NCI-H2227 (cell line): ENCODE results near the gene LMNTD1.
"Not testable (repeated sequence)": the region's sequence is repeated elsewhere in the genome, so short reads cannot be mapped to it uniquely, and the experiment has no call there.

ENCODE experiments used
- DNase-seq: peaks from one replicate; lab custom pipeline; 2025; ENCODE audit not compliant: unreplicated experiment; lab: John Stamatoyannopoulos, UW

Gene LMNTD1

GRCh38 chr12:25553098-25553497, at the start of gene LMNTD1:
Gene LMNTD1, minus strand, starts transcription at chr12:25553283. Its CDS starts 324 bp downstream, at chr12:25552959.
- DNase-seq, result no peak

GRCh38 chr12:25598956-25599355, 45.9 kb upstream of the LMNTD1 start:
- DNase-seq, result no peak

GRCh38 chr12:25595496-25595895, 42.4 kb upstream of the LMNTD1 start:
- DNase-seq, result not testable (repeated sequence)

- no peak for DNase-seq
Observed at GRCh38 chr12:25594376-25594775, 41.3 kb upstream of the LMNTD1 start.

GRCh38 chr12:25592725-25593495, 39.8 kb upstream of the LMNTD1 start:
- no peak for DNase-seq

- no peak for DNase-seq
Observed at GRCh38 chr12:25591144-25591543, 38.1 kb upstream of the LMNTD1 start.

GRCh38 chr12:25590011-25590721, 37.1 kb upstream of the LMNTD1 start:
- DNase-seq, result no peak

GRCh38 chr12:25587346-25587745, 34.3 kb upstream of the LMNTD1 start:
- no peak for DNase-seq

- no peak for DNase-seq
Observed at GRCh38 chr12:25585662-25586061, 32.6 kb upstream of the LMNTD1 start.

- DNase-seq, result no peak
Observed at GRCh38 chr12:25585021-25585523, 32.0 kb upstream of the LMNTD1 start.

GRCh38 chr12:25584596-25584995, 31.5 kb upstream of the LMNTD1 start:
- DNase-seq, result no peak

- no peak for DNase-seq
Observed at GRCh38 chr12:25583545-25583944, 30.5 kb upstream of the LMNTD1 start.

GRCh38 chr12:25581067-25581466, 28.0 kb upstream of the LMNTD1 start:
- DNase-seq, result no peak

GRCh38 chr12:25578411-25579143, 25.5 kb upstream of the LMNTD1 start:
- DNase-seq, result no peak

GRCh38 chr12:25574761-25575160, 21.7 kb upstream of the LMNTD1 start:
- DNase-seq, result no peak

- DNase-seq, result no peak
Observed at GRCh38 chr12:25573346-25573745, 20.3 kb upstream of the LMNTD1 start.

- no peak for DNase-seq
Observed at GRCh38 chr12:25570418-25570817, 17.3 kb upstream of the LMNTD1 start.

- DNase-seq, result no peak
Observed at GRCh38 chr12:25566202-25566949, 13.3 kb upstream of the LMNTD1 start.

- no peak for DNase-seq
Observed at GRCh38 chr12:25558586-25558985, 5.5 kb upstream of the LMNTD1 start.

- no peak for DNase-seq
Observed at GRCh38 chr12:25557830-25558436, 4.8 kb upstream of the LMNTD1 start.
